BJ (cell line): ENCODE data around the gene HIVEP2. TPM values are rescaled to one million over a fixed set of nuclear protein-coding genes. Genes with fewer than 3 reads are reported as not detected.

Source experiments
- CTCF ChIA-PET: fragments of 350-600 bp; formaldehyde crosslinking; extraction: SDS; loops from one replicate; lab custom pipeline; 2021; ENCODE audit warnings: antibody characterized with exemption, inconsistent platforms; lab: Yijun Ruan, JAX
- POLR2A ChIA-PET: fragments of 300-600 bp; sonication (Branson Sonifier 250); formaldehyde crosslinking; extraction: SDS; loops from one replicate; lab custom pipeline; 2021; ENCODE audit warnings: antibody characterized with exemption; lab: Charles Lee
- DNase-seq: peaks from one replicate; pipeline ENCODE4 v3.0.0-alpha.2; 2011; ENCODE audit warnings: low read depth
- H3K27me3 ChIP-seq: 2 replicates; pipeline ENCODE4 v1.6.0; 2011; ENCODE audit warnings: low read length; ENCODE audit not compliant: control insufficient read depth, insufficient read depth
- H3K36me3 ChIP-seq: 2 replicates; pipeline ENCODE4 v1.5.1; 2011; ENCODE audit warnings: low read length; ENCODE audit not compliant: control insufficient read depth, insufficient read depth
- H3K4me3 ChIP-seq: 2 replicates; pipeline ENCODE4 v1.5.1; 2011; ENCODE audit warnings: low read depth, mild to moderate bottlenecking, control low read depth, low read length
- polyA plus RNA-seq: library from polyadenylated mRNA; depleted of rRNA; stranded (reverse); fragments of >200 nt; gene quantifications from 2 replicates; pipeline ENCODE4 v1.2.3, GENCODE V29; 2011
- TF ChIP-seq, protein P1 (sequence below): IDR thresholded peaks from 2 replicates; pipeline ENCODE4 v1.5.1; 2011; ENCODE audit warnings: low read depth, mild to moderate bottlenecking, control low read depth, inconsistent platforms, low read length, moderate library complexity; ENCODE audit not compliant: insufficient read depth

The HIVEP2 gene
- polyA plus RNA-seq, 1 experiment = 3.7 TPM

DNA sequence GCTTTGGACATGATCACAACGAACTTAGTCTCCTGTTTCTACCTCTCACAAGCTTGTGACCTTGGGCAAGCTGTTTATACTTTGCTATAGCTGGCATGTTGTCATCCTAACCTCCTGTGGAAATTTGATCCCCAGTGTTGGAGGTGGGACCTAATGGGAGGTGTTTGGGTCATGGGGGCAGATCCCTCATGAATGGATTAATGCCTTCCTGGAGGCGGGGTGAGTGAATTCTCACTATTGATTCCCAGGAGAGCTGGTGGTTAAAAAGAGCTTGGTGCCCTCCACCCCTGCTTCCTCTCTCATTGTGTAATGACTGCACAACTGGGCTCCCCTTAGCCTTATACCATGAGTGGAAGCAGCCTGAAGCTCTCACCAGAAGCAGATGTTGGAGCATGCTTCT is 228.9 kb downstream of the HIVEP2 start:
- ChIA-PET CTCF (interaction anchor here (0.6 to 1.3 kb wide), 4 partner anchors 8 to 24 kb away, joined by 3 to 4 read pairs (median 3); no protein-coding TSS in a partner anchor), POLR2A (no interaction called here)
- Histone ChIP-seq H3K36me3 (no peaks in the 10 kb centered on the region), H3K27me3 (peaks cover 5% of the 10 kb centered on the region), H3K4me3 (no peak overlapping the region)
- no peak for DNase-seq
- TF ChIP-seq, protein P1, sequence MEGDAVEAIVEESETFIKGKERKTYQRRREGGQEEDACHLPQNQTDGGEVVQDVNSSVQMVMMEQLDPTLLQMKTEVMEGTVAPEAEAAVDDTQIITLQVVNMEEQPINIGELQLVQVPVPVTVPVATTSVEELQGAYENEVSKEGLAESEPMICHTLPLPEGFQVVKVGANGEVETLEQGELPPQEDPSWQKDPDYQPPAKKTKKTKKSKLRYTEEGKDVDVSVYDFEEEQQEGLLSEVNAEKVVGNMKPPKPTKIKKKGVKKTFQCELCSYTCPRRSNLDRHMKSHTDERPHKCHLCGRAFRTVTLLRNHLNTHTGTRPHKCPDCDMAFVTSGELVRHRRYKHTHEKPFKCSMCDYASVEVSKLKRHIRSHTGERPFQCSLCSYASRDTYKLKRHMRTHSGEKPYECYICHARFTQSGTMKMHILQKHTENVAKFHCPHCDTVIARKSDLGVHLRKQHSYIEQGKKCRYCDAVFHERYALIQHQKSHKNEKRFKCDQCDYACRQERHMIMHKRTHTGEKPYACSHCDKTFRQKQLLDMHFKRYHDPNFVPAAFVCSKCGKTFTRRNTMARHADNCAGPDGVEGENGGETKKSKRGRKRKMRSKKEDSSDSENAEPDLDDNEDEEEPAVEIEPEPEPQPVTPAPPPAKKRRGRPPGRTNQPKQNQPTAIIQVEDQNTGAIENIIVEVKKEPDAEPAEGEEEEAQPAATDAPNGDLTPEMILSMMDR = no peak

- TF ChIP-seq, protein P1 = no peak
- POLR2A ChIA-PET = no interaction called here
- CTCF ChIA-PET = interaction anchor here (1.1 to 1.2 kb wide), 2 partner anchors 9 to 16 kb away, joined by 3 to 4 read pairs; no protein-coding TSS in a partner anchor
- no peaks in the 10 kb centered on the region for H3K36me3 ChIP-seq
- H3K4me3 ChIP-seq = no peak overlapping the region
- H3K27me3 ChIP-seq = peaks cover 5% of the 10 kb centered on the region
- no peak for DNase-seq
These were observed 229.8 kb downstream of the HIVEP2 start for GRCh38 chr6:142714951-142715785.

- TF ChIP-seq, protein P1 = no peak
- CTCF ChIA-PET = no interaction called here
- Histone ChIP-seq H3K4me3 (no peak overlapping the region), H3K27me3 (peaks cover 5% of the 10 kb centered on the region), H3K36me3 (no peaks in the 10 kb centered on the region)
- DNase-seq = no peak
- POLR2A ChIA-PET = no interaction called here
These were observed 231.0 kb downstream of the HIVEP2 start for GRCh38 chr6:142713959-142714358.

- no peak overlapping the region for H3K4me3 ChIP-seq
- CTCF ChIA-PET = no interaction called here
- POLR2A ChIA-PET = no interaction called here
- H3K36me3 ChIP-seq = no peaks in the 10 kb centered on the region
- no peak for DNase-seq
- peaks cover 5% of the 10 kb centered on the region for H3K27me3 ChIP-seq
- TF ChIP-seq, protein P1 = no peak
These were observed 232.7 kb downstream of the HIVEP2 start for GRCh38 chr6:142712231-142712630.

GRCh38 chr6:142708651-142709050 is 236.3 kb downstream of the HIVEP2 start:
- Histone ChIP-seq H3K4me3 (no peak overlapping the region), H3K36me3 (no peaks in the 10 kb centered on the region), H3K27me3 (peaks cover 3% of the 10 kb centered on the region; the same call in 1 of the 2 replicates)
- no peak for DNase-seq
- CTCF ChIA-PET = interaction anchor here (2.0 kb wide), 1 partner anchor 10 kb away, joined by 9 read pairs; no protein-coding TSS in a partner anchor
- POLR2A ChIA-PET = no interaction called here
- TF ChIP-seq, protein P1 = no peak
